Activated CD4-positive, alpha-beta T cell treated with anti-CD3 and anti-CD28 coated beads, Interleukin-2, amount 50 U/mL, for 24 hours (primary cell): Measurements from ENCODE around the gene RBFOX1.

Experiments
- DNase-seq, 2 donors: peaks; one replicate each; pipeline ENCODE4 v3.0.0-alpha.2; 2020; ENCODE audit warnings: low read depth in 1 of 2, low spot score in 1 of 2

RBFOX1 gene

DNA sequence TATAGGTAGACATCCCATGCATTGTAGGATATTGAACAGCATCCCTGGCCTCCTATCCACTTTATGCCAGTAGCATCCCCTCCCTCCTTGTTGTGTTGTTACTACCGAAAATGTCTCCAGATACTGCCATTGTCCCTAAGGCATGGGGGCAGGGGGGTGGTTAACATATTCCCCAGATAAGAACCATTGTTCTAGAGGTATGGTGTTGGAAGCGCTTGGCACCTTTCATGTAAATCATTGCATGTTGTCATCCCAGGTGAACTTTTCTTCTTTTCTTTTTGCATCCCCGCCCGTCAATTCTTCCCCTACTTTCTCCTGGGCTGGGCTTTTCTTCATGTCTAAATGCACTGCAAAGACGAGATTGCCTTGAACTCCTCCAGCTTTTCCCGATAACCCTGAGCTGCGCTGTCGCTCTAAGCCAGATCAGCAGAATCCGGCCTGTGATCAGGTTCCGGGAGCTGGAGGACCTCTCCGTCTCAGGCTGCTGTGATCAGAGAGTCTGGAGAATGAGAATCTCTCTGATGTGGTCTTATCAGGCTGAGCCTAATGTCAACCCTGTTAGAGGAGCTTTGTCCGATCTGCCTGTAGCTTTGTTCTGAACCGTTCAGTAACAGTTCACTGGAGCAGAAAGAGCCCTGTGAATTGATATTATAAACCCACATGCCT lies 76.2 kb downstream of the RBFOX1 start:
- no peak for DNase-seq

GRCh38 chr16:7419441-7419840 lies 86.8 kb downstream of the RBFOX1 start:
- DNase-seq = no peak

DNA sequence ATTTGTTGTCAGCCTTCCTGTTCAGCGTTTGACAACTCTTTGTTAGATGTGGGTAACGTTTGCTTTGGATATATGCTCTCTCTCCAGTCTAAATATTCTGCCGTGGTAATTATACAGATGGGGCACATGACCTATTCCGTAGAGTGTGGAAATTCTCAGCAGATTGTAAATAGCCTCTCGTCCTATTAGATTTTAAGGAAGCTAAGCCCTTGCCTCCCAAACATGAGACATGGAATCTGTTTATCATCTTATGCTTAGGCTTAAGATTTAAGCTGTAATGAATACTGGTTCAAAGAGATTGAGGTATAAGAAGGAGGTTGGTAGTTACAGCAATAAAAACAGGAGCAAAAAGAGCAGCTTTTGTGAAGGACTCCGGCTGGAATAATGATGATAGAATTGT lies 87.4 kb downstream of the RBFOX1 start:
- DNase-seq = no peak

- no peak for DNase-seq
Measured at GRCh38 chr16:7420843-7421242, 88.2 kb downstream of the RBFOX1 start.

DNA sequence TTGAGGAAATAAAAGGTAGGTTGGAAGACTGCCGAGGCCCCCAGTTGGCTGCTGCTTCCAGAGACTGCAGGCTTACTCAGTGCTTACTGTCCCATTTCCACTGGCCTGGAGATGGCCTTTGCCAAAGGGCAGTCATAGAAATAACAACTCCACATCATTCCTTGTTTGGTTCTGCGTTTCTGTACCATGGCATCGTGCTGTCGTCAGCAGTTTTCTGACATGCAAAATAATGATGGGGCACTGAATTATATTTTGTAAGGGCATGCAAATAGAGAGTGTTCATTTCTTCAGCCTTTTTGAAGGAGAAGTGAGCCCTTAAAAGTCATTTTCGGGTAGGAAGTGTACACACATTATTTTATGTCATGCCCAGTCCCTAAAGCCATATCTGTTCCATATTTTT lies 88.9 kb downstream of the RBFOX1 start:
- no peak for DNase-seq

DNA sequence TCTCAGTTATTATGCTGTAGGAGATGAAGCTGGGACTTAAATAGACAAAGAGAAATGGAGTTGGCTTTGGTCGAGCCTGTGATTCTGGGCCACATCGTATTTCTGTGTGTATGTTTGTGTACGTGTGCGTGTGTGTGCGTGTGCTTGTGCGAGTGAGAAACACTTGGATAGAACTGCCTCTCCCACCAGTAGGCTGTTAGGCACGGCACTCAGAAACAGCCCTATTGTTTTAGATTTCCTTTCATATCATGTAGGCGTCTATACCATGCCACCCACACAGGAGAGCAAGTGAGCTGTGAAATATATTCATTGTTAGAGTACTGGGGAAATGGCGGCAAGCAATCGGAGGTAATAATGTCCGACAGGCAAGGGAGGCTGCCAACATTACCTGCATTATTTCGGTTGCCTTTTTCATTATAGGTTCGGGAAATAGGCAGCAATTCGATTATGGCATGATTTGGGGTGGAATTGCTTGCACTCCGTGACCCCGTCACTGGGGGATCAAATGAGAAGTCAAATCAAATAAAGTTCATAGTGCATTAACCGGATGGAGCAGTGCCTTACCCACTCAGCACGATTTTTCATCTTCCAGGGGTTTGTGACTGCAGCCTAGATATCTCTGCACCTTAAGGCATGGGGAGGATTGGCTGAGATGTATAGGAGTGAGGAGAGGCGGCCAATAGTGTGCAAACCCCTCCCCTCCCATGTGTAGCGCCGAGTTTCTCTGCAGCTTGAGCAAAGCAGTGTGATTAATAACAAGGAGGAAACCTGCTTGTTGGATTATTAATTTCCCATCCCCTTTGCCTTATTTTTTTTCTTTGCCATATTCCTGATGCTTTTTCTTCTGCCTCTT lies 89.6 kb downstream of the RBFOX1 start:
- DNase-seq = no peak

GRCh38 chr16:7423434-7424044 lies 90.9 kb downstream of the RBFOX1 start:
- DNase-seq = no peak

DNA sequence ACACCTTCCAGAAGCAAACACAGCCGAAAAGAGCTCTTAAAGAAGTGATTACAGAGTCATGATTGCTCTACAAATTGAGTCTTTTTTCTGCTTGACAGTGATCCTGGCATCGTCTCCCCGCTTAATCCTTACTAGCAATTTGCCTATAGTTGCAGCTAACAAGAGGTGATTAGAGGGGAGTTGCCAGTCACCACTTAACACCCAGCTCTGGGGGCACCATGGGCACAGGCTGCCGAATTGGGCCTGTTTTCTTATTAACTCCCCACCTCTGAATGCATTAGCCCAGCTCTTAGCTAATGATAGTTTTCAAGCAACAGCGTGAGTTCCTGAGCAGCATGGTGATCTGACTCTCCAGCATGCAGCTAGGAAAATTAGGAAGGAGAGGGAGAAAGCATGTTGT lies 93.5 kb downstream of the RBFOX1 start:
- DNase-seq = no peak

DNA sequence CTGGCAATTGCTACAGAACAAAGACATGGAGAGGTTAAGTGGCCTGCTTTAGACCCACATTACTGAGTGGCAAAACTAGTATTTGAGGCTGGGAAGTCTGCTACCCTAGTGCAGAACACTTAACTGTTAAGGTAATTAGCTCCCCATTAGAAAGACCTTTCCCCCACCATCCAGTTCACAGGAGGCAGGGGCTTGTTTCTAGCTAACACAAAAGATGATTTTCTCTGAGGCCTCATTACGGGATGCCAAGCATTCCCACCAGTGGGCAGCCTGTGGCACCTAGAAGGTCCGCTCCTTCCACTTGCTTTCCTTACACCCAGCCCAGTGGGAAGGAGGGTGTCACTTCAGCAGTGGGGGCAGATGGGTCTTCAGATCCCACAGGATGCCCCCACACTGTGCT lies 99.1 kb downstream of the RBFOX1 start:
- DNase-seq = no peak

DNA sequence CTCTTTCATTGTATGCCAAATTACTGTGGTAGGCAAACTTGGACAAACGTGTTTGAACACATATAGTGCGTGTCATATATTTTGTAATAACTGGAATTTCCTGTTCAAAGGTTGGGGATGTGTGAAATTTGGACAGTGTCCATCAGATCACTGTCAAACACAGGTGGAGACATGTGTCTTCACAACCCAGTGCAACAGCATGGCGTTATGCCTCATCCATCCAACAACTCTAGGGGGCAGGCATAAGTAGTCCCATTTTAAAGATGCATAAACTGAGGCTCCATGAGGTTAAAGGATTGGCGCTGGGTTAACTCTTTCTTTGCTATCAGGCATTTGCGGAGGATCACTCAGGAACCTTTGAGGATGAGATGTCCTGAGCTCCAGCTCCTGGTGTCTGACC lies 103.7 kb downstream of the RBFOX1 start:
- no peak for DNase-seq

GRCh38 chr16:7437135-7437804 lies 104.6 kb downstream of the RBFOX1 start:
- no peak for DNase-seq

DNA sequence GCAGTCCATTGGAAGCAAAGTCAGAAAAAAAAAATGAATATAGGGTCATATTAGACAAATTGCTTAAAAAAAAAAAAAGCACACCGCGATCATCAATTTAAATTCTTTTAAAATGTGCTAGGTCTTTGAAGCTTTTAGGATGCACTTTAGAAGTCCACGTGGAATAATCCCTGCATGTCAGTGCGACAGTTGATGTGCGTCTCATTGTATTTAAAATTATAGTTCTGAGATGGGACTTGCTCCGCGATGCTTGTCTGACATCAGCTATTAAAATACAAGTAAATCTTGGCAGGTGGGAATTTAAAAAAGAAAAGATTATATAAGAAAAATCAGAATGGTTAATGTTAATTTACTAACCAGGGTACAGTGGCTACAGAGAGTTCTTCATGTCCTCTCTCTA lies 105.2 kb downstream of the RBFOX1 start:
- no peak for DNase-seq

GRCh38 chr16:7438601-7439000 lies 106.0 kb downstream of the RBFOX1 start:
- no peak for DNase-seq

GRCh38 chr16:7439518-7439917 lies 106.9 kb downstream of the RBFOX1 start:
- no peak for DNase-seq

- DNase-seq = no peak
Measured at GRCh38 chr16:7440886-7441400, 108.3 kb downstream of the RBFOX1 start.

DNA sequence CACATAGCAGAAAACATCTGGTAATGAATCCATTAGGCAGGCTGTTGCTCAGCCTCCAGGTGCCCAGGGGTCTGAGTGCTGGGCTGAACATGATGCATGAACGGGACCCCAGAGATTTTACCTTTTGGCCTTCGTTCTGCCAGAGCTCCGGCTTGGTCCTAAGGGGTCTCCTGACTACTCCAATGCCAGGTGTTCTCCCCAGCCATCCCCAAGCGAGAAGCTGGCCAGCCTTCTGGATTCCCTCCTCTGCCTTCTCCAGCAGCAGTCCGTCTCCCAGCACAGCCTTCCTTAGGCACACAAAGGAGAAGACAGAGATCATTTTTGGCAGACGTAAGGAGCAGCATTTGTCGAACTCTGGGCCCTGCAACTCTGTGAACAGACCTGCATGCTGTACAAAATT lies 109.4 kb downstream of the RBFOX1 start:
- DNase-seq = no peak

DNA sequence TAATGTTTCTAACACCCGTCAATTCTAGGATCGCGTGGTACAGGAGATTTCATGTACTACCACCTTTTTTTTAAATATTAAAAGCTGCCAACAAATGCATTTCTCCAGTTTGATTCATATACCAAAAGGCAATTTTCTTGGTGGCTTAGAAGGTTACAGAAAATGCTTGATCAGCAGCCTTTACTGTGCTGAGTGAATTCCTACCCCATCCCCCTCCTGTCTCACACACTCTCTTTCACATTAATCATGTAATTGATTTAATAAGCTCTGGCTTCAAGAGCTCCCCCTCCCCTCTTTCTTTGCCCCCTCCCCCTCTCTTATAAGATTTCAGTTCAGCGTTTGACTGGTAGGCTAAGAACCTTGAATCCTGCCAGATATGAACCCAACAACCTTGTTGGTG lies 110.5 kb downstream of the RBFOX1 start:
- no peak for DNase-seq

GRCh38 chr16:7443648-7444365 lies 111.2 kb downstream of the RBFOX1 start:
- no peak for DNase-seq

DNA sequence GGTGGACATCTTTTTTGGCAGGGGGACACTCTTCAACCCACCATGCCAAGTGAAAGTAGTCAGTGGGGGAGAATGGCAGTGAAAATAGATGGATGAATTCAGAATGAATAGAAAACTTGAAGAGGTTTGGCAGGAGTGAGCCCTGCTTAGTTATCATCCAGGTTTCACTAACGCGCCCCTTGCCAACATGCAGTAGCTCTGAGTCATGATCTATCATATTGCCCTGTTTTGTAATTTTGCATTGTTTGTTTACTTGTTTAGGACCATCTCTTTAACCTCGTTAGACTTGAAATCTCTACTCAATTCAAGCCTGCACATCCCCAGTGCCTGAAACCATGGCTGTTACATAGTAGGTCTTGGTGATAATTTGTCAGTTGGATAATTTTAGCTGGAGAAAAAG lies 116.7 kb downstream of the RBFOX1 start:
- no peak for DNase-seq

- DNase-seq = no peak
Measured at GRCh38 chr16:7449808-7450207, 117.2 kb downstream of the RBFOX1 start.

DNA sequence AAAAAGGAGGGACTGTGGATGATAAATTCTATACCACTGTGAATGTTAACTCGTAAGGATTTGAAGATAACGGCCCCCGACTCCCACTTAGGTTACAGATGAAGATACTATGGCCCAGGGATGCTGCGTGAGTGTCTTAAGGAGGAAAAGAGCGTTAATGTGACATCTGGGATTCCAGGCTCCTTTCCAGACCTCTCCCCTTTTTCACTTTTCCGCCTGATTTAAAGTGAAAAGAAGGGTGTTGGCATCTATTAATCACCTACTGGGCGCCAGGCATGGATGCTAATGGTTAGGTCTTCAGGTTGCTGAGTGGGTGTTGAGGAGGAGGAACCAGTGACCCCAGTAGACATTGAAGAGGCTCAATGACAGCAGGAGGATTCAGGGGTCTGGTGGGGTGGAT lies 117.8 kb downstream of the RBFOX1 start:
- no peak for DNase-seq
